Activated CD4-positive, alpha-beta memory T cell treated with anti-CD3 and anti-CD28 coated beads, Interleukin-2, amount 10 ng/mL, durations not matched to agents 7 days and 5 days (primary cell): ENCODE data around the gene USP3. TPM values are rescaled to one million over a fixed set of nuclear protein-coding genes. Genes with fewer than 3 reads are reported as not detected.
A peak's percentile ranks its signal among the peaks of the same experiment; 100 is the strongest.
"Not testable (repeated sequence)": the region's sequence is repeated elsewhere in the genome, so short reads cannot be mapped to it uniquely, and the experiment has no call there.

Experiments used
- CTCF ChIA-PET: fragments of 350-600 bp; sonication (Branson Sonifier 250); formaldehyde crosslinking; loops from one replicate; lab custom pipeline; 2021; ENCODE audit warnings: antibody characterized with exemption, inconsistent platforms; lab: Charles Lee
- POLR2A ChIA-PET: fragments of 350-600 bp; sonication (Branson Sonifier 250); formaldehyde crosslinking; loops from one replicate; lab custom pipeline; 2021; ENCODE audit warnings: antibody characterized with exemption; lab: Charles Lee
- DNase-seq: peaks from one replicate; pipeline ENCODE4 v3.0.0-alpha.2; 2020
- H3K27ac Mint-ChIP-seq: one replicate; pipeline ENCODE4 v1.8.0; 2021; ENCODE audit warnings: mild to moderate bottlenecking, mixed read lengths
- H3K27me3 Mint-ChIP-seq: one replicate; pipeline ENCODE4 v1.8.0; 2021; ENCODE audit warnings: mixed read lengths
- H3K36me3 Mint-ChIP-seq: one replicate; pipeline ENCODE4 v1.8.0; 2021; ENCODE audit warnings: low read depth, mixed read lengths
- H3K4me1 Mint-ChIP-seq: one replicate; pipeline ENCODE4 v1.8.0; 2021; ENCODE audit warnings: mixed read lengths
- H3K4me3 Mint-ChIP-seq: one replicate; pipeline ENCODE4 v1.8.0; 2021; ENCODE audit warnings: mild to moderate bottlenecking, mixed read lengths
- H3K9me3 Mint-ChIP-seq: one replicate; pipeline ENCODE4 v1.8.0; 2021; ENCODE audit warnings: mixed read lengths
- total RNA-seq, 2 experiments: library from RNA; stranded (reverse); gene quantifications; one replicate each; pipeline ENCODE4 v1.2.3, GENCODE V29; 2021

Gene USP3
- total RNA-seq, 2 experiments from 2014 or later, result 67.9 to 68.7 TPM

- Mint-ChIP-seq H3K4me3 (no peak overlapping the region), H3K27ac (peak overlapping the region; percentile 86), H3K9me3 (no peaks in the 10 kb centered on the region), H3K36me3 (peaks cover 51% of the 10 kb centered on the region), H3K27me3 (no peaks in the 10 kb centered on the region), H3K4me1 (peaks cover 41% of the 10 kb centered on the region)
- CTCF ChIA-PET, result interaction anchor here (0.7 to 4.0 kb wide), 12 partner anchors 10 to 457 kb away, joined by 3 to 48 read pairs (median 12); partner anchors contain the start of gene DAPK2
- DNase-seq, result no peak
- POLR2A ChIA-PET, result interaction anchor here (1.4 to 2.7 kb wide), 5 partner anchors 10 to 542 kb away, joined by 4 to 22 read pairs (median 5); no protein-coding TSS in a partner anchor
These were observed 106.8 kb downstream of the USP3 start for GRCh38 chr15:63611177-63611576.

GRCh38 chr15:63612300-63612699, 107.9 kb downstream of the USP3 start:
- Mint-ChIP-seq H3K9me3 (no peaks in the 10 kb centered on the region), H3K36me3 (peaks cover 50% of the 10 kb centered on the region), H3K4me1 (peaks cover 33% of the 10 kb centered on the region), H3K27ac (no peak overlapping the region), H3K4me3 (no peak overlapping the region), H3K27me3 (no peaks in the 10 kb centered on the region)
- ChIA-PET POLR2A (no interaction called here), CTCF (interaction anchor here (0.6 to 4.0 kb wide), 5 partner anchors 11 to 455 kb away, joined by 3 to 48 read pairs (median 4); no protein-coding TSS in a partner anchor)
- no peak for DNase-seq

- ChIA-PET POLR2A (interaction anchor here (1.3 kb wide), 1 partner anchor 14 kb away, joined by 3 read pairs; no protein-coding TSS in a partner anchor), CTCF (interaction anchor here (0.9 kb wide), 1 partner anchor 14 kb away, joined by 3 read pairs; no protein-coding TSS in a partner anchor)
- no peaks in the 10 kb centered on the region for H3K27me3 Mint-ChIP-seq
- H3K4me3 Mint-ChIP-seq, result no peak overlapping the region
- no peaks in the 10 kb centered on the region for H3K9me3 Mint-ChIP-seq
- DNase-seq, result no peak
- peaks cover 7% of the 10 kb centered on the region for H3K4me1 Mint-ChIP-seq
- H3K27ac Mint-ChIP-seq, result no peak overlapping the region
- H3K36me3 Mint-ChIP-seq, result peaks cover 41% of the 10 kb centered on the region
These were observed 111.5 kb downstream of the USP3 start for GRCh38 chr15:63615935-63616334.

- peaks cover 41% of the 10 kb centered on the region for H3K36me3 Mint-ChIP-seq
- H3K4me3 Mint-ChIP-seq, H3K9me3 Mint-ChIP-seq, H3K4me1 Mint-ChIP-seq, H3K27ac Mint-ChIP-seq, POLR2A ChIA-PET, DNase-seq, H3K27me3 Mint-ChIP-seq: not testable (repeated sequence)
- CTCF ChIA-PET, result interaction anchor here (0.9 kb wide), 1 partner anchor 12 kb away, joined by 3 read pairs; no protein-coding TSS in a partner anchor
These were observed 112.8 kb downstream of the USP3 start for GRCh38 chr15:63617147-63617546.

GRCh38 chr15:63617627-63618026, 113.2 kb downstream of the USP3 start:
- H3K9me3 Mint-ChIP-seq, CTCF ChIA-PET, H3K4me3 Mint-ChIP-seq, H3K27ac Mint-ChIP-seq, DNase-seq, H3K4me1 Mint-ChIP-seq, POLR2A ChIA-PET, H3K27me3 Mint-ChIP-seq: not testable (repeated sequence)
- H3K36me3 Mint-ChIP-seq, result peaks cover 41% of the 10 kb centered on the region

GRCh38 chr15:63620760-63621159, 116.4 kb downstream of the USP3 start:
- H3K27me3 Mint-ChIP-seq, CTCF ChIA-PET, DNase-seq, H3K4me1 Mint-ChIP-seq, H3K4me3 Mint-ChIP-seq, H3K27ac Mint-ChIP-seq, POLR2A ChIA-PET, H3K9me3 Mint-ChIP-seq: not testable (repeated sequence)
- H3K36me3 Mint-ChIP-seq, result peaks cover 49% of the 10 kb centered on the region

- Mint-ChIP-seq H3K27ac (no peak overlapping the region), H3K9me3 (no peaks in the 10 kb centered on the region), H3K36me3 (peaks cover 59% of the 10 kb centered on the region), H3K4me1 (no peaks in the 10 kb centered on the region), H3K27me3 (no peaks in the 10 kb centered on the region), H3K4me3 (no peak overlapping the region)
- no peak for DNase-seq
- CTCF ChIA-PET, result interaction anchor here (1.3 kb wide), 1 partner anchor 13 kb away, joined by 5 read pairs; no protein-coding TSS in a partner anchor
- POLR2A ChIA-PET, result interaction anchor here (0.7 to 2.3 kb wide), 3 partner anchors 13 to 21 kb away, joined by 3 to 5 read pairs (median 3); no protein-coding TSS in a partner anchor
These were observed 119.0 kb downstream of the USP3 start for GRCh38 chr15:63623232-63623969.

- ChIA-PET CTCF (interaction anchor here (0.8 to 1.2 kb wide), 4 partner anchors 14 to 441 kb away, joined by 3 to 5 read pairs (median 3); no protein-coding TSS in a partner anchor), POLR2A (no interaction called here)
- Mint-ChIP-seq H3K9me3 (no peaks in the 10 kb centered on the region), H3K27me3 (no peaks in the 10 kb centered on the region), H3K4me1 (no peaks in the 10 kb centered on the region), H3K27ac (no peak overlapping the region), H3K36me3 (peaks cover 71% of the 10 kb centered on the region), H3K4me3 (no peak overlapping the region)
- no peak for DNase-seq
These were observed 122.6 kb downstream of the USP3 start for GRCh38 chr15:63626955-63627354.

GRCh38 chr15:63628123-63628822, 123.9 kb downstream of the USP3 start:
- Mint-ChIP-seq H3K4me3 (no peak overlapping the region), H3K9me3 (no peaks in the 10 kb centered on the region), H3K27ac (no peak overlapping the region), H3K4me1 (no peaks in the 10 kb centered on the region), H3K27me3 (no peaks in the 10 kb centered on the region), H3K36me3 (peaks cover 72% of the 10 kb centered on the region)
- POLR2A ChIA-PET, result no interaction called here
- CTCF ChIA-PET, result interaction anchor here (1.0 to 1.2 kb wide), 3 partner anchors 15 to 150 kb away, joined by 3 to 5 read pairs (median 3); no protein-coding TSS in a partner anchor
- no peak for DNase-seq

- ChIA-PET CTCF (interaction anchor here (1.4 to 2.7 kb wide), 3 partner anchors 14 to 438 kb away, joined by 3 to 14 read pairs (median 4); no protein-coding TSS in a partner anchor), POLR2A (interaction anchor here (1.7 kb wide), 1 partner anchor 14 kb away, joined by 3 read pairs; no protein-coding TSS in a partner anchor)
- Mint-ChIP-seq H3K4me1 (no peaks in the 10 kb centered on the region), H3K36me3 (peaks cover 71% of the 10 kb centered on the region), H3K27ac (no peak overlapping the region), H3K9me3 (no peaks in the 10 kb centered on the region), H3K27me3 (no peaks in the 10 kb centered on the region), H3K4me3 (no peak overlapping the region)
- no peak for DNase-seq
These were observed 125.8 kb downstream of the USP3 start for GRCh38 chr15:63630036-63630751.

GRCh38 chr15:63633312-63633711, 128.9 kb downstream of the USP3 start:
- POLR2A ChIA-PET, result no interaction called here
- Mint-ChIP-seq H3K36me3 (peaks cover 69% of the 10 kb centered on the region), H3K27ac (no peak overlapping the region), H3K27me3 (no peaks in the 10 kb centered on the region), H3K9me3 (no peaks in the 10 kb centered on the region), H3K4me1 (peaks cover 4% of the 10 kb centered on the region), H3K4me3 (no peak overlapping the region)
- CTCF ChIA-PET, result interaction anchor here (0.8 to 1.4 kb wide), 3 partner anchors 23 to 312 kb away, joined by 3 to 7 read pairs (median 3); no protein-coding TSS in a partner anchor
- DNase-seq, result no peak

GRCh38 chr15:63634154-63634553, 129.8 kb downstream of the USP3 start:
- CTCF ChIA-PET, result interaction anchor here (1.2 to 1.4 kb wide), 2 partner anchors 24 to 30 kb away, joined by 3 to 7 read pairs; no protein-coding TSS in a partner anchor
- no peaks in the 10 kb centered on the region for H3K9me3 Mint-ChIP-seq

More at GRCh38 chr15:63634154-63634553, 129.8 kb downstream of the USP3 start:
- H3K4me1 Mint-ChIP-seq, result peaks cover 9% of the 10 kb centered on the region
- no peak overlapping the region for H3K27ac Mint-ChIP-seq
- H3K4me3 Mint-ChIP-seq, result no peak overlapping the region
- peaks cover 68% of the 10 kb centered on the region for H3K36me3 Mint-ChIP-seq
- H3K27me3 Mint-ChIP-seq, result no peaks in the 10 kb centered on the region
- POLR2A ChIA-PET, result no interaction called here
- DNase-seq, result no peak
